ENCODE results near the gene SLC25A25.

- TF ChIP-seq CTCF (IDR thresholded peaks at IDR 0.05) (peak in 2 of 5 experiments; percentile 10 to 11), POLR2A (IDR thresholded peaks at IDR 0.05) (peak in 1 of 2 donors; percentile 41)
Observed at GRCh38 chr9:128055344-128056040, 12.5 kb upstream of the SLC25A25 start.
